K562 (cell line): ENCODE results near the gene ELMOD1. TPM values are rescaled to one million over a fixed set of nuclear protein-coding genes. Genes with fewer than 3 reads are reported as not detected.

Source experiments
- ATAC-seq: fragments of 200-7000 bp; cut with Tn5 transposase; 3 replicates; pipeline ENCODE4 v1.9.1; 2020; ENCODE audit warnings: moderate library complexity
- BruUV-seq: library from RNA; stranded (reverse); fragments of 400-500 nt; replicated peaks from 2 replicates; lab custom pipeline; 2021; lab: Mats Ljungman, UMichigan
- CTCF ChIA-PET: fragments of 300-600 bp; formaldehyde crosslinking; extraction: SDS; loops from one replicate; lab custom pipeline; 2021; ENCODE audit warnings: low intra/inter-chr PET ratio; lab: Yijun Ruan, JAX
- POLR2A ChIA-PET: fragments of 300-600, 350-650 bp; sonication (Branson Sonifier 250); formaldehyde crosslinking; extraction: SDS; loops from one replicate; lab custom pipeline; 2021; ENCODE audit warnings: antibody characterized with exemption, inconsistent platforms; lab: Yijun Ruan, JAX
- DNase-seq, 4 experiments: peaks; one replicate each; pipeline versions ENCODE4 v3.0.0 to v3.0.0-alpha.2; 2011 to 2018; ENCODE audit warnings: low spot score in 3 of 4, mixed read lengths in 3 of 4; ENCODE audit errors: extremely low read depth in 1 of 4
- FAIRE-seq: peaks from 2 replicates; lab custom pipeline; 2011; peaks lifted over from hg19 to GRCh38; lab: Jason Lieb, UNC
- H2AFZ ChIP-seq: 2 replicates; pipeline ENCODE4 v1.6.0; 2011; ENCODE audit warnings: low read depth, low read length, control low read depth, inconsistent platforms
- H3K27ac ChIP-seq: fragments of 200-600 bp; 3 replicates; pipeline ENCODE4 v1.8.0; 2011; ENCODE audit warnings: low read depth, mild to moderate bottlenecking, control low read depth, inconsistent platforms, low read length, moderate library complexity, mixed read lengths; ENCODE audit errors: extremely low read depth
- H3K27me3 ChIP-seq, 2 experiments: fragments of 300-600 bp in 1 of 2; 2 replicates in 1 of 2; 3 replicates in 1 of 2; pipeline versions ENCODE4 v1.6.0 to v1.8.0; 2011; ENCODE audit warnings: inconsistent platforms in 2 of 2, low read length in 2 of 2, mild to moderate bottlenecking in 1 of 2, mixed read lengths in 1 of 2, moderate library complexity in 1 of 2; ENCODE audit not compliant: control insufficient read depth in 2 of 2, insufficient read depth in 2 of 2
- H3K36me3 ChIP-seq: fragments of 300-600 bp; 3 replicates; pipeline ENCODE4 v1.8.0; 2011; ENCODE audit warnings: mild to moderate bottlenecking, low read length, inconsistent platforms; ENCODE audit not compliant: control insufficient read depth, insufficient read depth
- H3K4me1 ChIP-seq, 2 experiments: fragments of 200-600 bp in 1 of 2; replicated peaks in 1 of 2; 2 replicates in 1 of 2; 3 replicates in 1 of 2; pipeline versions ENCODE4 v1.5.1 to v1.8.0; 2011; ENCODE audit warnings: inconsistent platforms in 2 of 2, low read length in 2 of 2, mild to moderate bottlenecking in 1 of 2, mixed read lengths in 1 of 2, moderate library complexity in 1 of 2; ENCODE audit not compliant: control insufficient read depth in 2 of 2, insufficient read depth in 2 of 2
- H3K4me2 ChIP-seq: 2 replicates; pipeline ENCODE4 v1.6.1; 2011; ENCODE audit warnings: low read length, control low read depth, inconsistent platforms, mixed read lengths; ENCODE audit not compliant: insufficient read depth
- H3K4me3 ChIP-seq: fragments of 200-600 bp; sonication (generic), shearing (Covaris generic); 2 replicates; pipeline ENCODE4 v1.5.1; 2016; ENCODE audit warnings: control low read depth, inconsistent platforms
- H3K79me2 ChIP-seq: fragments of 200-600 bp; 3 replicates; pipeline ENCODE4 v1.8.0; 2011; ENCODE audit warnings: low read length, inconsistent platforms; ENCODE audit not compliant: control insufficient read depth, insufficient read depth
- H3K9ac ChIP-seq, 2 experiments: 2 replicates each; pipeline versions ENCODE4 v1.6.0 to v1.6.1; 2011; ENCODE audit warnings: low read depth in 2 of 2, low read length in 2 of 2, control low read depth in 1 of 2, inconsistent platforms in 1 of 2, mild to moderate bottlenecking in 1 of 2, mixed read lengths in 1 of 2; ENCODE audit not compliant: insufficient read depth in 1 of 2
- H3K9me1 ChIP-seq: one replicate; pipeline ENCODE4 v1.6.0; 2011; ENCODE audit warnings: inconsistent platforms, mild to moderate bottlenecking, low read length, moderate library complexity; ENCODE audit not compliant: control insufficient read depth, insufficient read depth
- H3K9me3 ChIP-seq: replicated peaks from 2 replicates; pipeline ENCODE4 v1.5.1; 2011; ENCODE audit warnings: low read depth, low read length, inconsistent platforms; ENCODE audit not compliant: control insufficient read depth, insufficient read depth
- H4K20me1 ChIP-seq: replicated peaks from 2 replicates; pipeline ENCODE4 v1.6.1; 2011; ENCODE audit warnings: low read length, inconsistent platforms, mixed read lengths; ENCODE audit not compliant: control insufficient read depth, insufficient read depth
- CTCF ChIP-seq, 3 experiments: IDR thresholded peaks in 2 of 3; conservative IDR thresholded peaks in 1 of 3; 2 replicates each; pipeline ENCODE4 v1.5.1; 2011 to 2012; ENCODE audit warnings: low read length in 3 of 3, mild to moderate bottlenecking in 3 of 3, control low read depth in 2 of 3, improper control_type of control experiment in 1 of 3, inconsistent platforms in 1 of 3, low read depth in 1 of 3, mixed read lengths in 1 of 3, moderate library complexity in 1 of 3; ENCODE audit not compliant: insufficient read depth in 2 of 3
- FIP1L1 ChIP-seq: fragments of 200-400 bp; formaldehyde crosslinking; IDR thresholded peaks from 2 replicates; pipeline ENCODE4 v1.6.1; 2018; ENCODE audit warnings: mild to moderate bottlenecking, low read depth, low read length; ENCODE audit not compliant: poor library complexity, severe bottlenecking
- ZNF785 ChIP-seq: fragments of 250-450 bp; sonication (Bioruptor Pico); IDR thresholded peaks from 2 replicates; pipeline ENCODE4 v1.4.0; 2020; ENCODE audit warnings: mild to moderate bottlenecking
- WGBS: fragments of 100-300 bp; shearing (Covaris generic); methylation state at CpG from one replicate; pipeline ENCODE4 v1.1.6; 2016; ENCODE audit warnings: low coverage, mixed read lengths; ENCODE audit not compliant: insufficient coverage; ENCODE audit errors: missing lambda C conversion rate; 5-methylcytosine and 5-hydroxymethylcytosine counted together
- in situ Hi-C: fragments of 300-500 bp; cut with MboI; formaldehyde crosslinking; loops from 4 replicates; pipeline ENCODE4 v1.15.0; 2018; ENCODE audit warnings: inconsistent platforms, mixed read lengths
- intact Hi-C: fragments of 100-400 bp; cut with micrococcal nuclease; formaldehyde crosslinking; loops from 2 replicates; pipeline ENCODE4 v1.14.2; 2022
- polyA plus RNA-seq, 8 experiments: library from polyadenylated mRNA; depleted of rRNA in 4 of 8; stranded (reverse) in 5 of 8; unstranded in 3 of 8; fragments of >200 nt; fragmentation: Nextera tagmentation in 2 of 8; fragmentation: Illumina TruSeq in 1 of 8; extraction: Ambion mirVana in 2 of 8; extraction: Trizol in 1 of 8; gene quantifications; 2 replicates each; pipeline versions ENCODE4 v1.2.1 to v1.2.3, GENCODE V29; 2011 to 2014; ENCODE audit warnings: inconsistent platforms in 1 of 8, missing spikeins in 1 of 8
- total RNA-seq, 7 experiments: library from RNA; depleted of rRNA in 6 of 7; stranded (reverse); fragments of >200 nt in 6 of 7; fragmentation: Illumina TruSeq in 2 of 7; extraction: Trizol in 2 of 7; gene quantifications; 2 replicates each; pipeline versions ENCODE4 v1.2.1 to v1.2.3, GENCODE V29; 2011 to 2021; ENCODE audit warnings: low replicate concordance in 1 of 7

ELMOD1 gene
- total and polyA plus RNA-seq, 9 of the 15 experiments (the other 6 are each of a cell fraction or from before 2014, with no cell fraction given) = not detected

GRCh38 chr11:107598225-107599139 is 7.5 kb downstream of the ELMOD1 start:
- ChIA-PET CTCF (no interaction called here), POLR2A (interaction anchor here (1.1 kb wide), 1 partner anchor 91 kb away, joined by 3 read pairs; no protein-coding TSS in a partner anchor)
- intact Hi-C loops (no loop called here), in situ Hi-C loops (no loop called here)
- Histone ChIP-seq H3K4me3 (no peak overlapping the region), H3K9me1 (no peaks in the 10 kb centered on the region), H3K9ac (no peak overlapping the region), H3K27me3 (peaks cover 0 to 3% of the 10 kb centered on the region in 2 experiments; a peak in 2 of 5 replicates), H3K27ac (no peak overlapping the region), H3K79me2 (no peaks in the 10 kb centered on the region), H4K20me1 (no peaks in the 10 kb centered on the region), H3K4me2 (no peak overlapping the region), H3K36me3 (no peaks in the 10 kb centered on the region), H2AFZ (no peak overlapping the region), H3K4me1 (no peaks in the 10 kb centered on the region), H3K9me3 (no peaks in the 10 kb centered on the region)
- no TSS peak for BruUV-seq
- FAIRE-seq = no peak
- WGBS = 0% methylated on average over 6 of the region's 6 CpGs
- peak in 1 of 4 experiments; percentile 13 for DNase-seq
- TF ChIP-seq ZNF785 (no peak), FIP1L1 (no peak), CTCF (IDR thresholded peaks at IDR 0.05 in 2 of 3, conservative IDR thresholded peaks at IDR 0.05 in 1 of 3; ENCODE audit: insufficient read depth in 2 of 3, low read depth in 1 of 3, low read length in 3 of 3) (peak; percentile 34 to 47 (median 44); a peak in 5 of 6 replicates)
- ATAC-seq = peak; percentile 86
